Measurements from ENCODE around the gene NNT.

Gene NNT

DNA sequence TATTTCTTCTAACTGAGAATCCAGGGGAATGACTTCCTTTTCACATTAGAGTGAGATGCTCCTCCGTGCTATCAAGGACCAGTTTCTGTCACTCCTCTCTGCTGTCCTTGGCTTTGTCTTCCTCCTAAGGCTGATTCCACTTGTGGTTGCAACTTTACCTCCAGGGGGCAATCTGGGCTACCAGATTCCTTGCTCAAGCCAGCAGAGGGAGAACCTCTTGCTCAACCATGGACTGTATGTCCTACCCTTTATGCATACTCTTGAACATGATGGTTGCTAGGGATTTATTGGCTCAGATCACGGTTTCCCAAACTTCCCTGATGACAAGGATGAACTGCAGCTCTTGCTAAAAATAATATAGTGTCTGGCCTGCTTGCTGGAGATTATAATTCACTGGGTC lies 24.0 kb downstream of the NNT start:
- ATAC-seq, result peak; percentile 94
- TF ChIP-seq ISL1 (CRISPR knock-in tag; IDR thresholded peaks at IDR 0.05), result no peak
- TF ChIP-seq, protein P1, sequence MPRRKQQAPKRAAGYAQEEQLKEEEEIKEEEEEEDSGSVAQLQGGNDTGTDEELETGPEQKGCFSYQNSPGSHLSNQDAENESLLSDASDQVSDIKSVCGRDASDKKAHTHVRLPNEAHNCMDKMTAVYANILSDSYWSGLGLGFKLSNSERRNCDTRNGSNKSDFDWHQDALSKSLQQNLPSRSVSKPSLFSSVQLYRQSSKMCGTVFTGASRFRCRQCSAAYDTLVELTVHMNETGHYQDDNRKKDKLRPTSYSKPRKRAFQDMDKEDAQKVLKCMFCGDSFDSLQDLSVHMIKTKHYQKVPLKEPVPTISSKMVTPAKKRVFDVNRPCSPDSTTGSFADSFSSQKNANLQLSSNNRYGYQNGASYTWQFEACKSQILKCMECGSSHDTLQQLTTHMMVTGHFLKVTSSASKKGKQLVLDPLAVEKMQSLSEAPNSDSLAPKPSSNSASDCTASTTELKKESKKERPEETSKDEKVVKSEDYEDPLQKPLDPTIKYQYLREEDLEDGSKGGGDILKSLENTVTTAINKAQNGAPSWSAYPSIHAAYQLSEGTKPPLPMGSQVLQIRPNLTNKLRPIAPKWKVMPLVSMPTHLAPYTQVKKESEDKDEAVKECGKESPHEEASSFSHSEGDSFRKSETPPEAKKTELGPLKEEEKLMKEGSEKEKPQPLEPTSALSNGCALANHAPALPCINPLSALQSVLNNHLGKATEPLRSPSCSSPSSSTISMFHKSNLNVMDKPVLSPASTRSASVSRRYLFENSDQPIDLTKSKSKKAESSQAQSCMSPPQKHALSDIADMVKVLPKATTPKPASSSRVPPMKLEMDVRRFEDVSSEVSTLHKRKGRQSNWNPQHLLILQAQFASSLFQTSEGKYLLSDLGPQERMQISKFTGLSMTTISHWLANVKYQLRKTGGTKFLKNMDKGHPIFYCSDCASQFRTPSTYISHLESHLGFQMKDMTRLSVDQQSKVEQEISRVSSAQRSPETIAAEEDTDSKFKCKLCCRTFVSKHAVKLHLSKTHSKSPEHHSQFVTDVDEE (CRISPR knock-in tag; IDR thresholded peaks at IDR 0.05), result no peak

DNA sequence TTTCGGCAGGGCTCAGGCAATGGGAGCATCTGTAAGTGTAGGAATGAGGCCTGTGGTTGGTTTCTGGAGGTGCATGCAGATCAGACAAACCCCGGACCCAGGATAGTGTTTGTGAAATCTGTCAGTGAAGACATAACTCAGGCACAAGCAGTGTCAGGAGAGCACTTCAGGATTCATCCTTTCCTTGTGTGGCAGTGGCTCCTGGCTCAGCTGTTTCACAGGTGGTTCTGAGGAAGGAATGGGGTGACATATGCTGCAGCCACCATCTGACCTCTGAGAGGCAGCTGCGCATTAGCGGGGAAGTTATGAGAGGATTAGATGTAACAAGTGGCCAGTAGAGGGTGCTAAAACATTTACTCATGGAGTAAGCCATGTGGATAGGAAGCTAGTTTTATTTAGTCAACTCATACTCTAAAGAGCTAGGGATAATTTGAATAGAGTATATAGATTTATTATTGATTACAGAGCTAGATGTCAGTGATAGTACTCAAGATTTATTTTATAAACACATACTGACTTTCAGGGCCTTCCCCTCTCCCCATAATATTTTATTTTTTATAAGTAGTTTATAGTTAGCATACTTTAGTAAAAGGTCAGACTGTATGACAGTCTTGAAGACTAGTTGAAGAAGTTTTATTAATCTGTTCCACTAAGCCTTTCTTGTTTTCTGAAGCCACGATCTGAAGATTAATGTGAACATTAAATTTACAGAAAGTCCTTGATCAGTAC lies 28.4 kb downstream of the NNT start:
- no peak for TF ChIP-seq ISL1 (CRISPR knock-in tag; IDR thresholded peaks at IDR 0.05)
- no peak for TF ChIP-seq ZNF8 (CRISPR knock-in tag; IDR thresholded peaks at IDR 0.05)
- TF ChIP-seq TCF4 (CRISPR knock-in tag; IDR thresholded peaks at IDR 0.05; ENCODE audit: borderline replicate concordance), result no peak
- peak; percentile 98 for ATAC-seq

DNA sequence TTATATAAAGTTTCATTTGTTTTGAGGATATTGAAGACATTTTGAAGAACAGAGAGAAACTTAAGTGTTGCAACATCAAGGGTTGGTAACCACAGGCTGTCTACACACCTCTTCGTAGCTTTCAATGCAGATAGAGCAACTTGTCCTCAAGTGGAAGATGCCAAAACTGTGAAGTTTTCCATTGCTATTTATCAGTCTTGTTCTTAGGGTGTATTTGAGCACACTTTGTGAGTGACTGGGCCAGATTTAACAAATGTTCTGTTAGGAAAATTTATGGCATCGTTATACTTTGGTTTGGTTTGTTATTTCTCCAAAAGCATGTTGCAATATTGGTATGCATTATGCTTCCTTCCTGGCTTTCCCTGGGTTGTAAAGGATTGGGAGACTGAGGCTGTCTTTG lies 31.6 kb downstream of the NNT start:
- TF ChIP-seq OSR1 (CRISPR knock-in tag; IDR thresholded peaks at IDR 0.05), result no peak
- TF ChIP-seq CSDC2 (CRISPR knock-in tag; IDR thresholded peaks at IDR 0.05), result no peak
- no peak for ATAC-seq

- ATAC-seq, result no peak
- TF ChIP-seq SNAI2 (CRISPR knock-in tag; IDR thresholded peaks at IDR 0.05) (no peak), CSRNP3 (CRISPR knock-in tag; IDR thresholded peaks at IDR 0.05) (no peak)
Measured at GRCh38 chr5:43635374-43635773, 32.4 kb downstream of the NNT start.

DNA sequence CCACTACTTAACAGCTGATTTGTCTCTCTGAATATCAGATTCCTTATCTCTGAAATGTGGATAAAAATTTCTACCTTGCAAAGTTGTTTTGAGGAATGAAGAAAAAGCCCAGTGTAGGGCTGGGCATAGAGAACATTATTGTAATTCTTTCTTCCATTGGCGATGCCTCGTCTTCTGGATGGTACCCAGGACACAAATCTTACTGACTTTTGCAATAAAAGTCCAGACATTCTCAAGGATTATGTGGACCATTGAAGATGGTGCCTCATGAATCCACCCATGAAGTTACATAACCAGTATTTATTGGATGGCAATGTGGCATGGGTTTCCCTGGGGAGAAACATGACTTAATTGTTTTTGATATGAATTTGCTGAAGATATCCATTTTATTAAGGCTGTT lies 33.1 kb downstream of the NNT start:
- peak; percentile 17; the same call in 1 of the 2 replicates for TF ChIP-seq ISL1 (CRISPR knock-in tag; IDR thresholded peaks at IDR 0.05)
- no peak for TF ChIP-seq PATZ1 (CRISPR knock-in tag; IDR thresholded peaks at IDR 0.05; ENCODE audit: borderline replicate concordance)
- no peak for TF ChIP-seq OSR1 (CRISPR knock-in tag; IDR thresholded peaks at IDR 0.05)
- ATAC-seq, result no peak

- TF ChIP-seq BACH2 (CRISPR knock-in tag; IDR thresholded peaks at IDR 0.05; ENCODE audit: borderline replicate concordance) (no peak), TOX (CRISPR knock-in tag; IDR thresholded peaks at IDR 0.05; ENCODE audit: borderline replicate concordance) (no peak), ESRRG (CRISPR knock-in tag; IDR thresholded peaks at IDR 0.05) (no peak), CSDC2 (CRISPR knock-in tag; IDR thresholded peaks at IDR 0.05) (no peak), ZNF70 (CRISPR knock-in tag; IDR thresholded peaks at IDR 0.05) (no peak), PATZ1 (CRISPR knock-in tag; IDR thresholded peaks at IDR 0.05; ENCODE audit: borderline replicate concordance) (no peak), ZNF8 (CRISPR knock-in tag; IDR thresholded peaks at IDR 0.05) (no peak), TCF4 (CRISPR knock-in tag; IDR thresholded peaks at IDR 0.05; ENCODE audit: borderline replicate concordance) (no peak), PPARA (CRISPR knock-in tag; IDR thresholded peaks at IDR 0.05; ENCODE audit: borderline replicate concordance) (no peak), GLIS3 (CRISPR knock-in tag; IDR thresholded peaks at IDR 0.05) (no peak), ZC3H10 (CRISPR knock-in tag; IDR thresholded peaks at IDR 0.05) (no peak), CSRNP3 (CRISPR knock-in tag; IDR thresholded peaks at IDR 0.05) (no peak), ARNTL (CRISPR knock-in tag; IDR thresholded peaks at IDR 0.05; ENCODE audit: borderline replicate concordance, low read depth) (no peak)
- no peak for ATAC-seq
Measured at GRCh38 chr5:43637416-43637815, 34.4 kb downstream of the NNT start.
